ENCODE data around the gene RXFP3. TPM values are rescaled to one million over a fixed set of nuclear protein-coding genes. Genes with fewer than 3 reads are reported as not detected.

The RXFP3 gene, protein sequence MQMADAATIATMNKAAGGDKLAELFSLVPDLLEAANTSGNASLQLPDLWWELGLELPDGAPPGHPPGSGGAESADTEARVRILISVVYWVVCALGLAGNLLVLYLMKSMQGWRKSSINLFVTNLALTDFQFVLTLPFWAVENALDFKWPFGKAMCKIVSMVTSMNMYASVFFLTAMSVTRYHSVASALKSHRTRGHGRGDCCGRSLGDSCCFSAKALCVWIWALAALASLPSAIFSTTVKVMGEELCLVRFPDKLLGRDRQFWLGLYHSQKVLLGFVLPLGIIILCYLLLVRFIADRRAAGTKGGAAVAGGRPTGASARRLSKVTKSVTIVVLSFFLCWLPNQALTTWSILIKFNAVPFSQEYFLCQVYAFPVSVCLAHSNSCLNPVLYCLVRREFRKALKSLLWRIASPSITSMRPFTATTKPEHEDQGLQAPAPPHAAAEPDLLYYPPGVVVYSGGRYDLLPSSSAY
- not detected in 2 replicates for total RNA-seq

GRCh38 chr5:33936381-33937016 lies at the start of gene RXFP3:
TSS of gene RXFP3 (plus strand) at chr5:33936386. CDS start at chr5:33936741, 355 bp downstream.

GRCh38 chr5:33891788-33892619 lies 44.2 kb upstream of the RXFP3 start, which contains the start of gene ADAMTS12:
TSS of gene ADAMTS12 (minus strand) at chr5:33891990. CDS start at chr5:33891856, 134 bp downstream.

GRCh38 chr5:33984671-33985124 lies 48.5 kb downstream of the RXFP3 start, which contains the start of gene SLC45A2:
TSS of gene SLC45A2 (minus strand) at chr5:33984693. CDS start at chr5:33984583, 110 bp downstream.

Other genes starting within 250 kb of the RXFP3 start
- 0.10 TPM in 1 of 2 replicates, not detected in the other for gene ADAMTS12, start 44.4 kb upstream of the RXFP3 start, total RNA-seq
- gene SLC45A2, start 48.3 kb downstream of the RXFP3 start, total RNA-seq: not detected in 2 replicates
- gene AMACR, start 71.7 kb downstream of the RXFP3 start, total RNA-seq: 8.0 and 8.9 TPM in 2 replicates
- gene C1QTNF3, start 106.8 kb downstream of the RXFP3 start, total RNA-seq: 0.54 TPM in 1 of 2 replicates, not detected in the other

Data from mammary microvascular endothelial cell (primary cell).